ENCODE results near the gene NT5C1B. TPM values are rescaled to one million over a fixed set of nuclear protein-coding genes. Genes with fewer than 3 reads are reported as not detected.

NT5C1B gene
- total RNA-seq (2014; rRNA removed; shearing (Covaris generic)), result not detected in 2 replicates
- not detected in 2 replicates for polyA plus RNA-seq (2016; fragmentation: Nextera tagmentation; extraction: Ambion mirVana)
- long read RNA-seq, result 0 reads

- Mint-ChIP-seq H3K36me3 (ENCODE audit: low read depth) (no peaks in the 10 kb centered on the region), H3K9me3 (no peaks in the 10 kb centered on the region; the same call in 2 of the 3 replicates), H3K4me3 (no peak within 1 kb of the TSS), H3K27me3 (ENCODE audit: insufficient read depth, low read depth, poor library complexity) (peaks cover 1% of the 10 kb centered on the region), H3K27ac (no peak within 1 kb of the TSS), H3K4me1 (no peaks in the 10 kb centered on the region)
- 0 out of 2 replicates have a peak, but pooled peaks cover 8% of the 10 kb centered on the region for H3K9me2 ChIP-seq (ENCODE audit: insufficient read depth)
- no peaks in the 10 kb centered on the region for H3K36me3 ChIP-seq (ENCODE audit: insufficient read depth)
- no peak within 1 kb of the TSS for H3K27ac ChIP-seq (ENCODE audit: low read depth)
- TF ChIP-seq ZNF114 (CRISPR knock-in tag; IDR thresholded peaks at IDR 0.05), result no peak
- TF ChIP-seq EZH2phosphoT487 (IDR thresholded peaks at IDR 0.05; ENCODE audit: unreplicated experiment), result no peak
- no peak for TF ChIP-seq CREB1 (CRISPR knock-in tag; IDR thresholded peaks at IDR 0.05; ENCODE audit: low read depth)
- TF ChIP-seq ZNF331 (CRISPR knock-in tag; IDR thresholded peaks at IDR 0.05; ENCODE audit: low read depth), result no peak
- no peak for TF ChIP-seq ETS1 (IDR thresholded peaks at IDR 0.05)
- no peak for TF ChIP-seq ZNF462 (CRISPR knock-in tag; IDR thresholded peaks at IDR 0.05)
- TF ChIP-seq NANOG (IDR thresholded peaks at IDR 0.05; ENCODE audit: borderline replicate concordance), result no peak
- H3K4me3 ChIP-seq, result no peak within 1 kb of the TSS
- H3K4me1 ChIP-seq (ENCODE audit: insufficient read depth), result no peaks in the 10 kb centered on the region
- ATAC-seq, result no peak
- no peaks in the 10 kb centered on the region for H4K20me1 ChIP-seq (replicated peaks; ENCODE audit: insufficient read depth)
- no peak within 1 kb of the TSS for H2AFZ ChIP-seq
- H3K79me2 ChIP-seq (replicated peaks; ENCODE audit: insufficient read depth), result no peaks in the 10 kb centered on the region
- DNase-seq (ENCODE audit: low spot score), result no peak
- no peaks in the 10 kb centered on the region for H3F3A ChIP-seq (replicated peaks; ENCODE audit: low read depth)
- H3K4me2 ChIP-seq, result no peak within 1 kb of the TSS
- no peaks in the 10 kb centered on the region for H3K27me3 ChIP-seq (ENCODE audit: insufficient read depth)
Observed at GRCh38 chr2:18589354-18589753, at the start of gene NT5C1B. Gene NT5C1B (minus strand): TSS chr2:18589569. CDS start chr2:18589468, 101 bp downstream.
